Lung (tissue), 12 donors: Measurements from ENCODE around the gene SUSD5. TPM values are rescaled to one million over a fixed set of nuclear protein-coding genes. Genes with fewer than 3 reads are reported as not detected.

Experiments
- ATAC-seq: fragments of 200-7000 bp; cut with Tn5 transposase; one replicate; pipeline ENCODE4 v1.9.1; 2020; ENCODE audit warnings: moderate number of reproducible peaks; ENCODE audit not compliant: insufficient read depth, low FRiP score
- DNase-seq, 3 donors: peaks; one replicate each; pipeline ENCODE4 v3.0.0-alpha.2; 2013 to 2017
- H3K27ac ChIP-seq, 2 donors: one replicate each; pipeline ENCODE4 v1.5.1; 2013; ENCODE audit warnings: mild to moderate bottlenecking in 2 of 2, moderate library complexity in 2 of 2, control low read depth in 1 of 2, inconsistent platforms in 1 of 2, low read depth in 1 of 2, low read length in 1 of 2
- H3K27me3 ChIP-seq, 3 donors: one replicate each; pipeline ENCODE4 v1.5.1; 2013; ENCODE audit warnings: low read length in 2 of 3; ENCODE audit not compliant: control insufficient read depth in 3 of 3, insufficient read depth in 3 of 3
- H3K36me3 ChIP-seq, 4 donors: one replicate each; pipeline ENCODE4 v1.5.1; 2013; ENCODE audit warnings: low read length in 4 of 4, mild to moderate bottlenecking in 1 of 4, moderate library complexity in 1 of 4; ENCODE audit not compliant: control insufficient read depth in 4 of 4, insufficient read depth in 4 of 4
- H3K4me1 ChIP-seq, 5 donors: one replicate each; pipeline ENCODE4 v1.5.1; 2013; ENCODE audit warnings: low read length in 5 of 5, mild to moderate bottlenecking in 2 of 5, moderate library complexity in 1 of 5; ENCODE audit not compliant: control insufficient read depth in 5 of 5, insufficient read depth in 5 of 5
- H3K4me3 ChIP-seq: one replicate; pipeline ENCODE4 v1.5.1; 2013; ENCODE audit warnings: mild to moderate bottlenecking, control low read depth, moderate library complexity
- H3K9ac ChIP-seq, 2 donors: one replicate each; pipeline ENCODE4 v1.5.1; 2013; ENCODE audit warnings: low read length in 2 of 2, control low read depth in 1 of 2; ENCODE audit not compliant: insufficient read depth in 1 of 2
- H3K9me3 ChIP-seq, 4 donors: one replicate each; pipeline ENCODE4 v1.5.1; 2013; ENCODE audit warnings: low read length in 3 of 4, mild to moderate bottlenecking in 1 of 4, moderate library complexity in 1 of 4; ENCODE audit not compliant: control insufficient read depth in 4 of 4, insufficient read depth in 3 of 4
- WGBS, 2 donors: extraction: QIAGEN DNeasy Blood & Tissue Kit; methylation state at CpG; one replicate each; pipeline ENCODE4 v1.1.7; 2013; 5-methylcytosine and 5-hydroxymethylcytosine counted together
- polyA plus RNA-seq, 2 donors: library from polyadenylated mRNA; stranded (reverse); fragments of 200-250 nt; gene quantifications; one replicate each; pipeline ENCODE4 v1.2.1, GENCODE V29; 2013
- total RNA-seq, 2 donors: library from RNA; depleted of rRNA in 1 of 2; stranded (reverse); fragments of >200 nt in 1 of 2; gene quantifications; one replicate each; pipeline ENCODE4 v1.2.1, GENCODE V29; 2014 to 2021
- TF ChIP-seq, protein P1 (sequence below): IDR thresholded peaks from 2 replicates; pipeline ENCODE4 v1.5.1; 2012; ENCODE audit warnings: mild to moderate bottlenecking; ENCODE audit errors: control extremely low read depth, extremely low read depth
- donor health status: control.
- donor health status: control.
- donor health status: Bipolar disorder and iron deficiency.
- donor health status: healthy.
- donor health status: DM: yes; HTN: yes; CAD: no.

The SUSD5 gene
- total and polyA plus RNA-seq, 4 donors, result 0.17 to 2.9 (median 1.0) TPM

DNA sequence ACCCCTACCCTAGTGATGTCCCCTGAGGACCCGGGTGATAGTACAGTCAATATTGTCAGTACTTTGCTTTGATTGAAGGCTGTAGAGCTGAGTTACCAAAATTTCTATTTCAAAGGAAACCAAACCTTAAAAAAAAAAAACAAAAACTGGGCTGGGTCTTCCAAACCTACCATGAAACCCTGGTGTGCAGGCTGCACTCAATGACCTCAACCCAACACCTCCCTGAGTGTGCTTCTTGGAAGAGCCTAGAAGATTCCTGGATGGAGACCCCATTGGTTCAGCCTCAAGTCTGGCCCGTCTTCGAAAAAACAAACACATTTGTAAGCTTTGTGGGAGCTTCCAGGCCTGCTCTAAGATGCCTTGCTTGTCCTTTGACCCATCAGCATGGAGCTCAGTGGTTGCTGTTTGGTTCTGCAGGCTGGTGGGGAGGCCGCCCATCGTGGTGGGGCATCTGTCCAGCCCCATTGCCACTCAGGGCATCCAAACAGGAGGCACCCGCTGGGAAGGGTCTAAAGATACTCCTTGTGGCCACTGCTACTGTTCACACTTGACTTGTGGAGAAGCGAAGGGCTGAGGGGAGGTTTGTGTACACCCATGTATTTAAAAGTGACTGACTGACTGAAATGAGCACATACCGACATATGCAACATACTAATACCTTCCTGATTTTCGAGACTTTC is 72.6 kb downstream of the SUSD5 start:
- ATAC-seq (no peak), DNase-seq (no peak)
- Histone ChIP-seq H3K27ac (no peak overlapping the region), H3K4me3 (no peak overlapping the region), H3K36me3 (peaks cover 6 to 25% (median 19%) of the 10 kb centered on the region in 4 donors), H3K27me3 (no peaks in the 10 kb centered on the region), H3K4me1 (peaks cover 0 to 9% (median 0%) of the 10 kb centered on the region in 5 donors), H3K9me3 (peaks cover 0 to 2% (median 0%) of the 10 kb centered on the region in 4 donors), H3K9ac (no peak overlapping the region)
- TF ChIP-seq, protein P1, sequence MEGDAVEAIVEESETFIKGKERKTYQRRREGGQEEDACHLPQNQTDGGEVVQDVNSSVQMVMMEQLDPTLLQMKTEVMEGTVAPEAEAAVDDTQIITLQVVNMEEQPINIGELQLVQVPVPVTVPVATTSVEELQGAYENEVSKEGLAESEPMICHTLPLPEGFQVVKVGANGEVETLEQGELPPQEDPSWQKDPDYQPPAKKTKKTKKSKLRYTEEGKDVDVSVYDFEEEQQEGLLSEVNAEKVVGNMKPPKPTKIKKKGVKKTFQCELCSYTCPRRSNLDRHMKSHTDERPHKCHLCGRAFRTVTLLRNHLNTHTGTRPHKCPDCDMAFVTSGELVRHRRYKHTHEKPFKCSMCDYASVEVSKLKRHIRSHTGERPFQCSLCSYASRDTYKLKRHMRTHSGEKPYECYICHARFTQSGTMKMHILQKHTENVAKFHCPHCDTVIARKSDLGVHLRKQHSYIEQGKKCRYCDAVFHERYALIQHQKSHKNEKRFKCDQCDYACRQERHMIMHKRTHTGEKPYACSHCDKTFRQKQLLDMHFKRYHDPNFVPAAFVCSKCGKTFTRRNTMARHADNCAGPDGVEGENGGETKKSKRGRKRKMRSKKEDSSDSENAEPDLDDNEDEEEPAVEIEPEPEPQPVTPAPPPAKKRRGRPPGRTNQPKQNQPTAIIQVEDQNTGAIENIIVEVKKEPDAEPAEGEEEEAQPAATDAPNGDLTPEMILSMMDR, result no peak
- WGBS, 2 donors, result 85 to 90% methylated on average over 9 of the region's 9 CpGs

DNA sequence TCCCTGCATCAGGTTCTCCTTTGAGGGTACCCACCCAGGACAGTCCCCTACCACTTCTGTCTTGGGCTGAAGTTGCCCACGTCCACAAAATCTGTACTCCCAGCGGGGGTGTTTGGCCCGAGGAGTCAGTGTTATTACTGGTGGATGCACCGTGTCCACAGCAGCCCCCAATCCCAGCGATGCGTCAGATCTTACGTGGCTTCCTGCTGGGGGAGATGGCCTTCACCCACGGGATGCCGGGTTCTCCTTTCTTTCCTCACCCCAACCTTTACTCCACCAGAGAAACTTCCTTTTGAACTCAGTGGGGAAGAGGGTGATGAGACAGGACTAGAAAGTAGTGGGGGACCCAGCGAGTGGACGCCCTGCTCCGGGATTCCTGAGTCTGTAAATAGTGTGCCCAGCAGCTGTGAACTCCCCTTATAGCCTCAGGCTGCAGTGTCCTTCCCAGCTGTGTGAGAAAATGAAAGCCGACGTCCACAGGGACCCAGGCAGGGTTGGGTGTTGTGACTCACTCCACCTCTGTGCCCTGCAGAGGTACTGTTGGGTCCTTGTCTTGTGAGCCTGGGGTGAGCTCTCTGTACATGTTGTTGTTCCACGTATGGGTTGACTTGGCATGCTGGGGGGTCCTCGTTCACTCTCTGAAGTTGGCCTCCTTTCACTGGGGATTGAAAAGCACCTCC is 73.2 kb downstream of the SUSD5 start:
- no peak overlapping the region for H3K27ac ChIP-seq
- ATAC-seq, result no peak
- WGBS, 2 donors, result 91 to 95% methylated on average over 16 of the region's 16 CpGs
- H3K9me3 ChIP-seq, result peaks cover 0 to 2% (median 0%) of the 10 kb centered on the region in 4 donors
- H3K4me1 ChIP-seq, result peaks cover 0 to 9% (median 0%) of the 10 kb centered on the region in 5 donors
- no peak overlapping the region for H3K4me3 ChIP-seq
- TF ChIP-seq, protein P1, result no peak
- DNase-seq, result no peak
- no peak overlapping the region for H3K9ac ChIP-seq
- H3K36me3 ChIP-seq, result peaks cover 6 to 28% (median 19%) of the 10 kb centered on the region in 4 donors
- H3K27me3 ChIP-seq, result no peaks in the 10 kb centered on the region

DNA sequence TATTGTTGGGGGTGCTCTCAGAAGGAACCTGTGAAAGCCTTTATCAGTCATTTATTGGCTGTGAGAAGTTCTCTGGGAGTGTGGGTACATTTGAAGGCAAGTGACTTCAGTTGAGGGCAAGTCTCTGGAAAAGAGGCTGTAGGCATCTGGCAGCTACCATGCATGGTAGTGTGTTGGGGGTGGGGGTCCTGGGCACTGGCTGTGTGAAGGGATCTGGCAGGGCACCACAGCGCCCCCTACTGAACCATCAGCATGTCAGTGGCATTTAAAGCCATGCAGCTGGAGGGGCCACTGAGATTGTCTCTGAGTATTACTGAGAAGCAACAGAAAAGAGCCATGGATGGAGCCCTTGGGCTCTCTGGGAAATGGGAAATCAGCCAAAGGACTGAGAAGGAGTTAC is 74.2 kb downstream of the SUSD5 start:
- Histone ChIP-seq H3K4me1 (peaks cover 0 to 14% (median 0%) of the 10 kb centered on the region in 5 donors), H3K36me3 (peaks cover 6 to 28% (median 19%) of the 10 kb centered on the region in 4 donors), H3K9me3 (peaks cover 0 to 2% (median 0%) of the 10 kb centered on the region in 4 donors), H3K4me3 (no peak overlapping the region), H3K27ac (no peak overlapping the region), H3K9ac (no peak overlapping the region), H3K27me3 (no peaks in the 10 kb centered on the region)
- TF ChIP-seq, protein P1, result no peak
- WGBS, 2 donors, result 80 to 88% methylated on average over 1 of the region's 1 CpG
- ATAC-seq, result no peak
- DNase-seq, result no peak
